K562 (cell line): ENCODE measurements around the gene SEC24C. TPM values are rescaled to one million over a fixed set of nuclear protein-coding genes. Genes with fewer than 3 reads are reported as not detected.
A peak's percentile ranks its signal among the peaks of the same experiment; 100 is the strongest.

Experiments
- ATF7 ChIP-seq: fragments of 450-650 bp; IDR thresholded peaks from 2 replicates; pipeline ENCODE4 v1.7.1; 2014; ENCODE audit warnings: mild to moderate bottlenecking, moderate library complexity
- EGR1 ChIP-seq: fragments of 450-650 bp; conservative IDR thresholded peaks from 2 replicates; pipeline ENCODE4 v1.6.1; 2017; ENCODE audit warnings: mild to moderate bottlenecking
- ETV5 ChIP-seq: sonication (generic); formaldehyde crosslinking; IDR thresholded peaks from 2 replicates; pipeline ENCODE4 v1.4.0; 2020; ENCODE audit warnings: low read depth, mild to moderate bottlenecking, missing genetic modification reagents
- HCFC1 ChIP-seq: IDR thresholded peaks from 2 replicates; pipeline ENCODE4 v1.6.1; 2012; ENCODE audit warnings: low read depth, low read length, improper control_type of control experiment
- HDAC1 ChIP-seq, 2 experiments: fragments of 450-650 bp; IDR thresholded peaks; 2 replicates each; pipeline ENCODE4 v1.6.1; 2016 to 2017; ENCODE audit warnings: inconsistent platforms in 1 of 2, mild to moderate bottlenecking in 1 of 2, moderate library complexity in 1 of 2
- ID3 ChIP-seq, 2 experiments: fragments of 250-450 bp in 1 of 2; fragments of 450-650 bp in 1 of 2; sonication (Bioruptor Pico) in 1 of 2; IDR thresholded peaks; 2 replicates each; pipeline versions ENCODE4 v1.6.1 to v1.8.0; 2016 to 2021; ENCODE audit warnings: mild to moderate bottlenecking in 2 of 2, moderate library complexity in 2 of 2, missing compliant biosample characterization in 1 of 2, missing genetic modification characterization in 1 of 2
- ILF3 ChIP-seq: fragments of 450-650 bp; IDR thresholded peaks from 2 replicates; pipeline ENCODE4 v1.6.1; 2018; ENCODE audit warnings: antibody characterized with exemption, mild to moderate bottlenecking, moderate library complexity, borderline replicate concordance
- NONO ChIP-seq, 2 experiments: fragments of 200-400 bp in 1 of 2; fragments of 450-650 bp in 1 of 2; formaldehyde crosslinking in 1 of 2; IDR thresholded peaks; 2 replicates each; pipeline ENCODE4 v1.6.1; 2017; ENCODE audit warnings: low read depth in 2 of 2, mild to moderate bottlenecking in 2 of 2, moderate library complexity in 2 of 2, low read length in 1 of 2
- NR3C1 ChIP-seq: sonication (generic); formaldehyde crosslinking; IDR thresholded peaks from 2 replicates; pipeline ENCODE4 v1.8.1; 2022; ENCODE audit warnings: missing genetic modification reagents
- POLR2A ChIP-seq: fragments of 450-650 bp; conservative IDR thresholded peaks from 2 replicates; pipeline ENCODE4 v1.6.1; 2016
- RERE ChIP-seq: sonication (generic); formaldehyde crosslinking; IDR thresholded peaks from 2 replicates; pipeline ENCODE4 v1.8.0; 2023; ENCODE audit warnings: missing genetic modification reagents, mild to moderate bottlenecking, borderline replicate concordance
- SREBF2 ChIP-seq: sonication (generic); formaldehyde crosslinking; IDR thresholded peaks from 2 replicates; pipeline ENCODE4 v1.4.0; 2020; ENCODE audit warnings: mild to moderate bottlenecking, missing genetic modification reagents
- ZNF143 ChIP-seq: sonication (generic); formaldehyde crosslinking; IDR thresholded peaks from 2 replicates; pipeline ENCODE4 v1.9.0; 2022; ENCODE audit warnings: mild to moderate bottlenecking, missing genetic modification reagents
- ZNF316 ChIP-seq: fragments of 450-650 bp; IDR thresholded peaks from 2 replicates; pipeline ENCODE4 v1.6.1; 2016
- ZNF583 ChIP-seq: fragments of 250-450 bp; sonication (Bioruptor Pico); IDR thresholded peaks from 2 replicates; pipeline ENCODE4 v1.4.0; 2020
- polyA plus RNA-seq, 8 experiments: library from polyadenylated mRNA; depleted of rRNA in 4 of 8; stranded (reverse) in 5 of 8; unstranded in 3 of 8; fragments of >200 nt; fragmentation: Nextera tagmentation in 2 of 8; fragmentation: Illumina TruSeq in 1 of 8; extraction: Ambion mirVana in 2 of 8; extraction: Trizol in 1 of 8; gene quantifications; 2 replicates each; pipeline versions ENCODE4 v1.2.1 to v1.2.3, GENCODE V29; 2011 to 2014; ENCODE audit warnings: inconsistent platforms in 1 of 8, missing spikeins in 1 of 8
- total RNA-seq, 7 experiments: library from RNA; depleted of rRNA in 6 of 7; stranded (reverse); fragments of >200 nt in 6 of 7; fragmentation: Illumina TruSeq in 2 of 7; extraction: Trizol in 2 of 7; gene quantifications; 2 replicates each; pipeline versions ENCODE4 v1.2.1 to v1.2.3, GENCODE V29; 2011 to 2021; ENCODE audit warnings: low replicate concordance in 1 of 7
- TF ChIP-seq, protein P1 (sequence below): fragments of 250-450 bp; sonication (Bioruptor Pico); IDR thresholded peaks from 2 replicates; pipeline ENCODE4 v1.5.0; 2021; ENCODE audit warnings: mild to moderate bottlenecking, borderline replicate concordance
- TF ChIP-seq, protein P2 (sequence below): fragments of 250-450 bp; sonication (Bioruptor Pico); IDR thresholded peaks from 2 replicates; pipeline ENCODE4 v1.8.0; 2021; ENCODE audit warnings: moderate library complexity, mild to moderate bottlenecking, inconsistent platforms

SEC24C gene
- total and polyA plus RNA-seq, 9 of the 15 experiments (the other 6 are each of a cell fraction or from before 2014, with no cell fraction given), result 19.0 to 115 (median 70.5) TPM

GRCh38 chr10:73772281-73773151, 28.3 kb downstream of the SEC24C start (continued):
- TF ChIP-seq ETV5 (peak; percentile 78; the same call in 1 of the 2 replicates), NR3C1 (CRISPR knock-in tag) (no peak), HDAC1 (IDR thresholded peaks at IDR 0.05) (peak in 1 of 2 experiments; percentile 90; a peak in 2 of 4 replicates), RERE (CRISPR knock-in tag) (no peak), HCFC1 (peak; percentile 70), ZNF316 (no peak), ZNF583 (peak; percentile 85; the same call in 1 of the 2 replicates), ATF7 (peak; percentile 70), ZNF143 (CRISPR knock-in tag) (peak; percentile 55), EGR1 (peak; percentile 98), ILF3 (no peak; the same call in 1 of the 2 replicates), ID3 (CRISPR knock-in tag; IDR thresholded peaks at IDR 0.05) (no peak), ID3 (tag; IDR thresholded peaks at IDR 0.05) (peak; percentile 90; the same call in 1 of the 2 replicates), POLR2A (peak; percentile 97), NONO (IDR thresholded peaks at IDR 0.05; ENCODE audit: low read depth in 2 of 2, low read length in 1 of 2) (peak; percentile 43 to 66), SREBF2 (CRISPR knock-in tag) (no peak)
- TF ChIP-seq, protein P1, sequence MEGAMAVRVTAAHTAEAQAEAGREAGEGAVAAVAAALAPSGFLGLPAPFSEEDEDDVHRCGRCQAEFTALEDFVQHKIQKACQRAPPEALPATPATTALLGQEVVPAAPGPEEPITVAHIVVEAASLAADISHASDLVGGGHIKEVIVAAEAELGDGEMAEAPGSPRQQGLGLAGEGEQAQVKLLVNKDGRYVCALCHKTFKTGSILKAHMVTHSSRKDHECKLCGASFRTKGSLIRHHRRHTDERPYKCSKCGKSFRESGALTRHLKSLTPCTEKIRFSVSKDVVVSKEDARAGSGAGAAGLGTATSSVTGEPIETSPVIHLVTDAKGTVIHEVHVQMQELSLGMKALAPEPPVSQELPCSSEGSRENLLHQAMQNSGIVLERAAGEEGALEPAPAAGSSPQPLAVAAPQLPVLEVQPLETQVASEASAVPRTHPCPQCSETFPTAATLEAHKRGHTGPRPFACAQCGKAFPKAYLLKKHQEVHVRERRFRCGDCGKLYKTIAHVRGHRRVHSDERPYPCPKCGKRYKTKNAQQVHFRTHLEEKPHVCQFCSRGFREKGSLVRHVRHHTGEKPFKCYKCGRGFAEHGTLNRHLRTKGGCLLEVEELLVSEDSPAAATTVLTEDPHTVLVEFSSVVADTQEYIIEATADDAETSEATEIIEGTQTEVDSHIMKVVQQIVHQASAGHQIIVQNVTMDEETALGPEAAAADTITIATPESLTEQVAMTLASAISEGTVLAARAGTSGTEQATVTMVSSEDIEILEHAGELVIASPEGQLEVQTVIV, result no peak; the same call in 1 of the 2 replicates
- TF ChIP-seq, protein P2, sequence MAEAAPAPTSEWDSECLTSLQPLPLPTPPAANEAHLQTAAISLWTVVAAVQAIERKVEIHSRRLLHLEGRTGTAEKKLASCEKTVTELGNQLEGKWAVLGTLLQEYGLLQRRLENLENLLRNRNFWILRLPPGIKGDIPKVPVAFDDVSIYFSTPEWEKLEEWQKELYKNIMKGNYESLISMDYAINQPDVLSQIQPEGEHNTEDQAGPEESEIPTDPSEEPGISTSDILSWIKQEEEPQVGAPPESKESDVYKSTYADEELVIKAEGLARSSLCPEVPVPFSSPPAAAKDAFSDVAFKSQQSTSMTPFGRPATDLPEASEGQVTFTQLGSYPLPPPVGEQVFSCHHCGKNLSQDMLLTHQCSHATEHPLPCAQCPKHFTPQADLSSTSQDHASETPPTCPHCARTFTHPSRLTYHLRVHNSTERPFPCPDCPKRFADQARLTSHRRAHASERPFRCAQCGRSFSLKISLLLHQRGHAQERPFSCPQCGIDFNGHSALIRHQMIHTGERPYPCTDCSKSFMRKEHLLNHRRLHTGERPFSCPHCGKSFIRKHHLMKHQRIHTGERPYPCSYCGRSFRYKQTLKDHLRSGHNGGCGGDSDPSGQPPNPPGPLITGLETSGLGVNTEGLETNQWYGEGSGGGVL (CRISPR knock-in tag), result no peak
